Measurements from ENCODE around the gene ROR2.
"Not testable (repeated sequence)": the region's sequence is repeated elsewhere in the genome, so short reads cannot be mapped to it uniquely, and the experiment has no call there.

Gene ROR2

GRCh38 chr9:91634832-91635231 lies 315.2 kb downstream of the ROR2 start:
- DNase-seq (ENCODE audit: low spot score) = not testable (repeated sequence)

DNA sequence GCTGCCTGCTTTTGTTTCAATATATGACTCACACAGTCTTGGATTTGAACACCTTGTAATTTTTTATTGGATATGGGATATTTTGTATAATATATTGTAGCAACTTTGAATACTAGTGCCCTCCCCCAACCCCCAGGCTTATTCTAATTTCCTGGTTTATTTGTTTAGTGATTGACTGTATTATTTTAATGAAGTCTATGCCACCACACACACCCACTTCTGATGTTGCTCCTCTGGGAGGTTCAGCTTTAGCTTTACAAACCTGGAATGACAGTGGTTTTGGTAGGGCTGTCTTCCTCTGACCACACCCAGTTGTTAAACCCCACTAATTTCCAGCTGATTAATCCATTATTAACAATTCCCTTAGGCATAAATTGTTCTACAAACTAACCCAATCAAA lies 320.3 kb downstream of the ROR2 start:
- DNase-seq (ENCODE audit: low spot score) = no peak

GRCh38 chr9:91628892-91629291 lies 321.1 kb downstream of the ROR2 start:
- DNase-seq (ENCODE audit: low spot score) = no peak

- no peak for DNase-seq (ENCODE audit: low spot score)
Measured at GRCh38 chr9:91625331-91625730, 324.7 kb downstream of the ROR2 start.

DNA sequence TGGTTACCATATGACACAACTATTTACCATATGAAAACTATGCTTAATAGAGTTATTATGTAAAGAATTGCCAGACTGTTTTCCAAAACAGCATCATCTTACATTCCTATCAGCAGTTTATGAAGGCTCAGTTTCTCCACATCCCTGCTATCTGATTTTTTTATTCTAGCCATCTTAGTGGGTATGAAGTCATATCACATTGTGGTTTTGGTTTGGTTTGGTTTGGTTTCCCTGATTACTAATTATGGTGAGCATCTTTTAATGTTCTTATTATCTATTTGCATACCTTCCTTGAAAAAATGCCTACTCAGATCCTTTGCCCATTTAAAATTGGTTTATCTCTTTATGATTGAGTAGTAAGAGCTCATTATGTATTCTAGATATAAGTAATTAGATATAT lies 327.0 kb downstream of the ROR2 start:
- DNase-seq (ENCODE audit: low spot score) = no peak

- not testable (repeated sequence) for DNase-seq (ENCODE audit: low spot score)
Measured at GRCh38 chr9:91622121-91622520, 327.9 kb downstream of the ROR2 start.

- DNase-seq (ENCODE audit: low spot score) = not testable (repeated sequence)
Measured at GRCh38 chr9:91614044-91614443, 336.0 kb downstream of the ROR2 start.

DNA sequence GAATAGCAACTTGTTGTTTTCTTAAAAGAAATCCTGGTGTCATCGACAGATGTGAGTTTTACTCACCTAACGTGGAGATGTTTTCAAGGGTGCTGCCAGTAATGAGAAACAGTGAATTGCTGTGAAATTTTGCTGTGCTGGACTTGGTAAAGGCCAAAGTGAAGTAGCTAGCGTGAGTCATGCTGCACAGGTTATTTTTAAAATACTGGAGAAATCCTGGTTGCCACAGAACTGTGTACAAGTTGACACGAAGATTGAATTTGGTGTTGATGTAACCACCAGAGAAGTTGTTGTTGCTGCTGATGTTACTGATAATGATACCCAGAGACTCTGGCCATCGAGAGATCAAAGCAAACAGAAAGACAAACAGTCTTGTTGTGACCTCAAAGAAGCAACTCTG lies 338.4 kb downstream of the ROR2 start:
- DNase-seq (ENCODE audit: low spot score) = no peak

DNA sequence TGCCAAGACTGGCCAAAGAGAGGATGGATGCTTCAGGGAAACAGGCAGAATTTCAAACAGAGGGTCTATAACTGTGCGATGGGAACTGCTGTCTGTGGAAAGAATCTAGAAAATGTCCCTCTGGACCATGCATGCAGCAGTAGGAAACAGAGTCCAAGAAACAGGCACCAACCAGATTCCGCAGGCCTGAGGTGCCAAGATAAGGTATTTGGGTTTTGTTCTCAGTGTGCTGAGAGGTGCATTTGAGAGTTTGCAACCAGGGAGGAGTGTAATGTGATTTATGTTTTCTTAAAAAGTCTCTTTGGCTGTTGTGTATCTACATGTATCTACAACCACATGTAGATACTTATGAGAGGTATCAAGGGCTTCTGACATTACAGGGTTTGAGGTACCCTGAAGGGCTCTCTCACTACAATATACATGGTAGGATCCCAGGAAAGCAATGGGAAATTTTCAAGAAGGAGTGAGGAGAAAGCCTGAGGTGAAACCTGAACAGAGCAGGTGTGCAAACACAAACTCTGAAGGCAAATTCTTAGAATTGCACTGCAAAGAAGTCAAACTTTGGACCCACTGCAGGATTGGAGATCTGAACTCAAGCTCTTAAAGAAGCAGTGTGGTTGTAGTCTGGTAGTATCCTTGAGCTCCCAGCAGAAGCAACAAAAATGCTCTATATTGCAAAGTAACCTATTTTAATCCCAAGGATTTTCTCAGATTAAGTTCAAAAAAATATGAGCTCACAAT lies 343.6 kb downstream of the ROR2 start:
- DNase-seq (ENCODE audit: low spot score) = no peak

DNA sequence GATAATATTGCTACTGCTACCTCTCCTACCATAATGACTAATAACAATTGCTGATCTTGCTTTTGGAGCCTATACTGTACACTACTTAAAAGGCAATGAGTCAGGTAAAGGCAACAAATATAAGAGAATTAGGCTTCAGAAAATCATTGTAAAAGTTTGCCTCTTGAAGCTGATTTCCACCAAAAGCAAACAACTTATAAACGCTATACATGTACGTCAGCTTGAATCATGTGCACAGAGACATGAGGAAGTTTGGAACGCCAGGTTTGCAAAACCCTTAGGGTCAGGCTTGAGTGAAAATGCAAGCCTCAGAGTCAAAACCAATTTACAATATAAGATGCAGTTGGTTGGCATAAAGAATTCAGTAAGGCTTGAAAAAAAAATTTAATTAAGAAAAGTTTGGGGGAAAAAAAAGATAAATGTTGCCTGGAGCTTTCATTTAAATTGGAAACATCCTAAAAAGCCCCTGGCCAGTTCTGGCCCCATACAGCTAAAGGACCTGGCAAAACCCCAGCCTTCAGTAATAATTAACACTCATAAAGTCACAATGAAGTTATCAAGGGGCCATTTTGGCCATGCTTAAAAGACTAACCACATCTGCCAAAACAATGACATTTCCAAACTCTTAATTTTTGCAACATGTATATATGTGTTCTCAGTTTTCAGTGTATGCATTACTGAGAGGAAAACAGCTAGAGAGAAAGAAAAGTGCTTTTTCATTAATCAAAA lies 345.4 kb downstream of the ROR2 start:
- no peak for DNase-seq (ENCODE audit: low spot score)

GRCh38 chr9:91603932-91604331 lies 346.1 kb downstream of the ROR2 start:
- DNase-seq (ENCODE audit: low spot score) = no peak

DNA sequence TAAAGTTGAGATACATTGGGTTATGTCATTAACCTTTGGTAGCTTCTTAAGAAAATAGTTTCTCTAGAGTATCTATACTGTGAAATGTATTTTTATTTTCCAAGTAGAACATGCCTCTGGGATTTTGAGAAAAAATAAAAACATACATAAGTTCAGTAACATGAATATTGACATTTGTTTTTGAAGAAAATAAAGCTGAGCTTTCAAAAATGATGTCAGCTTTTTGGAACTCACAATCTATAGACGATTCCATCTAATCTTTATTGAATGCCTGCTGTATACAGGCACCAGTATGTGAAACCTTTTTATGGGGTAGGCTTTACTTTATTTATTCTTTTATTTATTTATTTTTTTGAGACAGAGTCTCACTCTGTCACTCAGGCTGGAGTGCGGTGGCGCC lies 350.5 kb downstream of the ROR2 start:
- no peak for DNase-seq (ENCODE audit: low spot score)

GRCh38 chr9:91591627-91592026 lies 358.4 kb downstream of the ROR2 start:
- DNase-seq (ENCODE audit: low spot score) = no peak

DNA sequence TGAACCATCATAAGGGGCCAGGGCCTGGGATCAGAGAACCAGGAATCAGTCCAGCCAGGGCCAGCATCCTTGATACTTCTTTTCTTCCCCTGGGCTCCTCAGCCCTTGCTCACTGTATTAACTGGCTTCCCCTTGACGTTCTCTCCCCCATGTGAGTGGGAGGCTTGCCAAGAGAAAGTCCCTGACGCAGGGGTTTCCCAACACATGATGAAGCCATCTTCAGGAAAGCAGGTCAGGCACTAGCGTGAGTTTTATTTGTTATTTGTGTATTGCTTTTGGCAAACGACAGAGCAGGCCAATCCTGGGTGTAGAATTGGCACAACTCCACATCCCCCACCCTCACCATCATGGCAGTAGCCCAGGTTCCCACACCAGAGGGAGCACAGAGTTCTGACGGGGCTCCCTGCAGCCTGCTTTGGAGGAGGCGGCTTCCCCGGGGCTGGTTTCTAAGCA lies 360.9 kb downstream of the ROR2 start:
- no peak for DNase-seq (ENCODE audit: low spot score)

DNA sequence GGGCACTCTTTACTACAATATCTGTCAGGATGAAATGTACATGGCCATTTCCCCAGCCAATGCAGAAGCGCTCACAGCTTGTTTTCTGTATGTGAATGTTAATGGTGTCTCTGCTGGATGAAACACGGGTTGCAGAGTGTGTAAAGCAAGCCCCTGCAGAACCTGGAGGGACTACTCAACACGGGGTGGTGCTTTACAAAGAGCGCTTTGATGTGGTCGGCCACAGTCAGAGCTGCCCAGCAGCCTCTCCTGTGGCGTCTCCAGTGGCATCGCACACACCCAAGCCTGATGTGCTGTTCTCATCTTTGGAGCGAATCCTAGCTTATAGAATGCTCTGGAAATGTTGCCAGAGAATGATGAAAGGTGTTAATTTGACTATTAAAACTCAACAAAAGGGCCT lies 363.7 kb downstream of the ROR2 start:
- no peak for DNase-seq (ENCODE audit: low spot score)

GRCh38 chr9:91583966-91584365 lies 366.1 kb downstream of the ROR2 start:
- DNase-seq (ENCODE audit: low spot score) = no peak

GRCh38 chr9:91583161-91583875 lies 366.7 kb downstream of the ROR2 start:
- DNase-seq (ENCODE audit: low spot score) = no peak

DNA sequence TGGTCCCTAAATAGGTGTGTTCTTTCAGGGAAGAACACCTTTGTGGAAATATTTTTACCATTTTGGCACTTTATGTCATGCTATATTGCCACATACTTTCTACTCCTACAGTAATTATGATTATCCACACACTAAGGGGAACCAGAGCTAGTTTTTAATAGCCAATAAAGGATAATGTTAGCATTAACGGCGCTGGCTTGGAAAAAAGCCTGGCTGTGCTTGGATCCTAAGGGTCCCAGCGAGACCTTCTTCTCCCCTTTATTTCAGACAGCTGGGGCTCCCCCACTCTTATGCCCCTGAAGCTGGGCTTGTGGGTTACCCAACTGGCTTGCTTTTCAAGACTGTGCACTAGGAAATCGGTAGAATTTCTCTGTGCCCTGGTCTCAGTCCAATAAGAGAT lies 367.8 kb downstream of the ROR2 start:
- no peak for DNase-seq (ENCODE audit: low spot score)

GRCh38 chr9:91580136-91580535 lies 369.9 kb downstream of the ROR2 start:
- no peak for DNase-seq (ENCODE audit: low spot score)

DNA sequence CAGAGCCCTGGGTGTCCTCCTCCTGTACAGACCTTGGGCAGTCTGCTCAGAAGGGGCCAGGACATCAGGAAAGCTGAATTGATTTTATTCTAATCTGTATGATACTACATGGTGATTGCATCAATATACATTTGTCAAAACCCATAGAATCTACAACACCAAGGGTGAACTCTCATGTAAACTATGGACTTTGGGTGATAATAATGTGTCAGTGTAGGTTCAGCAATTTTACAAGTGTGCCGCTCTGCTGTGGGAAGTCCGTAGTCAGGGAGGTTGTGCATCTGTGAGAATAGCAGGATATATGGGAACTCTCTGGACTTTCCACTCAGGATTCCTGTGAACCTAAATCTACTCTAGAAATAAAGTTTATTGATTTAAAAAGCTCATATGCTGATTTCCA lies 371.1 kb downstream of the ROR2 start:
- DNase-seq (ENCODE audit: low spot score) = no peak

DNA sequence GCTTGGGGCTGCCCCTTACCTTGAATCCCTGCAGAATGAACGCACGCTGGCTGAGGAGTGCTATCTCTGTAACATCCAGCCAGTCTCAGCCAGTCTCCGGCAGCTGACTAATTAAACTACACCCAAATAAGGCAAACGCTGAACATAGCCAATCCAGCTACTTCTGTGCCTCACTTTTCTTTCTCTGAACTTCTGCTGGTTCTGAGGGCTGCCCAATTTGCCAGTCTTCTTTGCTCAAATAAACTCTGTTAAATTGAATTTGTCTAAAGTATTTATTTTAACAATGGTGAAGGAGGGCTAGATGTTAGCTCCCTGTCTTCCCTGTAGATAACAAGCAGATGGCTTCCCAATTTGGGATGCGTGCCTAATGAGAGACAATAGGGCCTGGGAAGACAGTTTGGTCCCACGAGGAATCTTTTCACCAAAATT lies 372.4 kb downstream of the ROR2 start:
- DNase-seq (ENCODE audit: low spot score) = no peak

- no peak for DNase-seq (ENCODE audit: low spot score)
Measured at GRCh38 chr9:91572811-91573210, 377.2 kb downstream of the ROR2 start.

DNA sequence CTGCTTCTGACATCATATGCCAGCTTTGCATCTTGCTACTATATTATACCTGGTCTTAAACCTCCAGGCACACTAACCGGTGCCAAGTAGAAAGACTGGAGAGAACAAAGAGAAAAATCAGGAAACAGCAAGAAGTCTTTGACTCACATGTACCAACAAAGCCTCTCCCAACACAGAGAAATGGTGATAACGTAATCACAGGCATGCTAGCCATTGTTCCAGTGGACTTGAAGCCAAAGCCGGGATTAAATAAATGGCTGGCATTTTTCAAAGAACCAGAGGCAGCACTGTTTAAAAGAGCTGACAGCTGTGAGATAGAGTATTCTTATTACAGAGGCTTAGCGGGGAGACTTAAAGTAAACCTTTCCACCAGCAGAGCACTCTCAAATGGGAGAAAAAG lies 378.0 kb downstream of the ROR2 start:
- DNase-seq (ENCODE audit: low spot score) = no peak
